ENCODE measurements around the gene BANF2.

DNA sequence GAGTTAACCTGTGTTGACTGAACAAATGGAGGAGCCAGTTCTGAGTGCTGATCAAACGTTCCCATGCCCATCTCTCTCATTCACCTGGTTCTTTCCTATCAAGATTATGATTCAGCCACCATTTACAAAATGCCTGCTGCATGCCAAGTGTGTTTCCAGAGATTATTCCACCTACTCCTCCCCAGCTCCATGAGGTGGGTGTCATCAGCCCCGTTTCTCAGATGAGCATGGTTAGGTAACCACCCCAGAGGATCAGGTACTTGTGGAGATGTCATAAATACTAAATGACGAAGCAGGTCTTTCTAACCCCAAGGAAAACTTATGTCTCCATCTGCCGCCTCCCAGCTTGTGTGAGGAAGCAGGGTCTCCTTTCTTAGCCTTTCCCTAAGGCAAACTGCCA lies 2.1 kb downstream of the BANF2 start:
- TF ChIP-seq POLR2AphosphoS5 (IDR thresholded peaks at IDR 0.05; ENCODE audit: borderline replicate concordance, low read depth, low read length) (no peak), EZH2 (IDR thresholded peaks at IDR 0.05) (no peak)
